ENCODE data around the gene LAMA2. TPM values are rescaled to one million over a fixed set of nuclear protein-coding genes. Genes with fewer than 3 reads are reported as not detected.

Gene LAMA2
- total RNA-seq, 1 donor from 2014 or later: 1.9 TPM

- Mint-ChIP-seq H3K36me3 (ENCODE audit: low read depth) (no peaks in the 10 kb centered on the region), H3K4me3 (ENCODE audit: unreplicated experiment) (no peak overlapping the region), H3K4me1 (ENCODE audit: low read depth) (no peaks in the 10 kb centered on the region), H3K27ac (ENCODE audit: unreplicated experiment) (no peak overlapping the region), H3K9me3 (ENCODE audit: low read depth) (no peaks in the 10 kb centered on the region), H3K27me3 (ENCODE audit: low read depth) (peaks cover 20% of the 10 kb centered on the region)
- TF ChIP-seq CTCF (IDR thresholded peaks at IDR 0.05): no peak
- DNase-seq (ENCODE audit: low spot score): no peak
These were observed 70.0 kb downstream of the LAMA2 start for GRCh38 chr6:128952902-128953301.

GRCh38 chr6:128954308-128955043 is 71.5 kb downstream of the LAMA2 start:
- H3K27me3 Mint-ChIP-seq (ENCODE audit: low read depth): peaks cover 21% of the 10 kb centered on the region
- no peaks in the 10 kb centered on the region for H3K4me1 Mint-ChIP-seq (ENCODE audit: low read depth)
- H3K4me3 Mint-ChIP-seq (ENCODE audit: unreplicated experiment): no peak overlapping the region
- H3K36me3 Mint-ChIP-seq (ENCODE audit: low read depth): no peaks in the 10 kb centered on the region
- no peak for DNase-seq (ENCODE audit: low spot score)
- no peaks in the 10 kb centered on the region for H3K9me3 Mint-ChIP-seq (ENCODE audit: low read depth)
- TF ChIP-seq CTCF (IDR thresholded peaks at IDR 0.05): no peak
- H3K27ac Mint-ChIP-seq (ENCODE audit: unreplicated experiment): no peak overlapping the region

- no peak overlapping the region for H3K4me3 Mint-ChIP-seq (ENCODE audit: unreplicated experiment)
- TF ChIP-seq CTCF (IDR thresholded peaks at IDR 0.05): no peak
- peaks cover 5% of the 10 kb centered on the region for H3K27me3 Mint-ChIP-seq (ENCODE audit: low read depth)
- no peaks in the 10 kb centered on the region for H3K4me1 Mint-ChIP-seq (ENCODE audit: low read depth)
- no peaks in the 10 kb centered on the region for H3K9me3 Mint-ChIP-seq (ENCODE audit: low read depth)
- DNase-seq (ENCODE audit: low spot score): no peak
- no peaks in the 10 kb centered on the region for H3K36me3 Mint-ChIP-seq (ENCODE audit: low read depth)
- no peak overlapping the region for H3K27ac Mint-ChIP-seq (ENCODE audit: unreplicated experiment)
These were observed 80.6 kb downstream of the LAMA2 start for GRCh38 chr6:128963561-128963960.

- Mint-ChIP-seq H3K27ac (ENCODE audit: unreplicated experiment) (no peak overlapping the region), H3K4me3 (ENCODE audit: unreplicated experiment) (no peak overlapping the region), H3K36me3 (ENCODE audit: low read depth) (no peaks in the 10 kb centered on the region), H3K9me3 (ENCODE audit: low read depth) (no peaks in the 10 kb centered on the region), H3K27me3 (ENCODE audit: low read depth) (peaks cover 3% of the 10 kb centered on the region), H3K4me1 (ENCODE audit: low read depth) (no peaks in the 10 kb centered on the region)
- no peak for DNase-seq (ENCODE audit: low spot score)
- no peak for TF ChIP-seq CTCF (IDR thresholded peaks at IDR 0.05)
These were observed 81.4 kb downstream of the LAMA2 start for GRCh38 chr6:128964233-128964755.

GRCh38 chr6:128964771-128965170 is 81.8 kb downstream of the LAMA2 start:
- Mint-ChIP-seq H3K27me3 (ENCODE audit: low read depth) (no peaks in the 10 kb centered on the region), H3K9me3 (ENCODE audit: low read depth) (no peaks in the 10 kb centered on the region), H3K4me1 (ENCODE audit: low read depth) (no peaks in the 10 kb centered on the region), H3K27ac (ENCODE audit: unreplicated experiment) (no peak overlapping the region), H3K36me3 (ENCODE audit: low read depth) (no peaks in the 10 kb centered on the region), H3K4me3 (ENCODE audit: unreplicated experiment) (no peak overlapping the region)
- TF ChIP-seq CTCF (IDR thresholded peaks at IDR 0.05): no peak
- DNase-seq (ENCODE audit: low spot score): no peak

Measured in chondrocyte (in vitro differentiated cells).